Measurements from ENCODE around the gene ATG10.
"Not testable (repeated sequence)": the region's sequence is repeated elsewhere in the genome, so short reads cannot be mapped to it uniquely, and the experiment has no call there.

The ATG10 gene

GRCh38 chr5:81983148-81983547 is 11.3 kb downstream of the ATG10 start:
- DNase-seq: not testable (repeated sequence)

GRCh38 chr5:81983563-81983962 is 11.7 kb downstream of the ATG10 start:
- not testable (repeated sequence) for DNase-seq

GRCh38 chr5:81986126-81986525 is 14.3 kb downstream of the ATG10 start:
- DNase-seq: no peak

GRCh38 chr5:81989204-81989603 is 17.4 kb downstream of the ATG10 start:
- DNase-seq: no peak

- no peak for DNase-seq
Observed at GRCh38 chr5:81994679-81995078, 22.9 kb downstream of the ATG10 start.

GRCh38 chr5:81995407-81995806 is 23.6 kb downstream of the ATG10 start:
- DNase-seq: no peak

- DNase-seq: no peak
Observed at GRCh38 chr5:82004511-82004910, 32.7 kb downstream of the ATG10 start.

- not testable (repeated sequence) for DNase-seq
Observed at GRCh38 chr5:82009869-82010268, 38.0 kb downstream of the ATG10 start.

- DNase-seq: no peak
Observed at GRCh38 chr5:82010696-82011095, 38.9 kb downstream of the ATG10 start.

GRCh38 chr5:82011761-82012160 is 39.9 kb downstream of the ATG10 start:
- DNase-seq: no peak

- not testable (repeated sequence) for DNase-seq
Observed at GRCh38 chr5:82014644-82015043, 42.8 kb downstream of the ATG10 start.

- no peak for DNase-seq
Observed at GRCh38 chr5:82018462-82018861, 46.6 kb downstream of the ATG10 start.

GRCh38 chr5:82019342-82020138 is 47.7 kb downstream of the ATG10 start:
- DNase-seq: no peak

- DNase-seq: no peak
Observed at GRCh38 chr5:82022499-82022898, 50.7 kb downstream of the ATG10 start.

GRCh38 chr5:82023644-82024043 is 51.8 kb downstream of the ATG10 start:
- DNase-seq: no peak

- peak; percentile 26 for DNase-seq
Observed at GRCh38 chr5:82031220-82032119, 59.6 kb downstream of the ATG10 start.

- not testable (repeated sequence) for DNase-seq
Observed at GRCh38 chr5:82042894-82043293, 71.1 kb downstream of the ATG10 start.

GRCh38 chr5:82044010-82044409 is 72.2 kb downstream of the ATG10 start:
- no peak for DNase-seq

GRCh38 chr5:82045554-82046275 is 73.9 kb downstream of the ATG10 start:
- no peak for DNase-seq

GRCh38 chr5:82046276-82046647 is 74.4 kb downstream of the ATG10 start:
- DNase-seq: no peak

- DNase-seq: no peak
Observed at GRCh38 chr5:82050955-82051354, 79.1 kb downstream of the ATG10 start.

GRCh38 chr5:82054004-82054710 is 82.3 kb downstream of the ATG10 start:
- no peak for DNase-seq

GRCh38 chr5:82057051-82057450 is 85.2 kb downstream of the ATG10 start:
- no peak for DNase-seq

Data from NCI-H1436 (cell line).